Activated CD4-positive, alpha-beta T cell treated with anti-CD3 and anti-CD28 coated beads, Interleukin-2, Interleukin-6, amounts not matched to agents 100 ng/mL and 50 ng/mL, durations not matched to agents 16 hours and 8 hours (primary cell): ENCODE measurements around the gene PPDPF.

Experiments
- DNase-seq: peaks from one replicate; pipeline ENCODE4 v3.0.0-alpha.2; 2020

PPDPF gene

DNA sequence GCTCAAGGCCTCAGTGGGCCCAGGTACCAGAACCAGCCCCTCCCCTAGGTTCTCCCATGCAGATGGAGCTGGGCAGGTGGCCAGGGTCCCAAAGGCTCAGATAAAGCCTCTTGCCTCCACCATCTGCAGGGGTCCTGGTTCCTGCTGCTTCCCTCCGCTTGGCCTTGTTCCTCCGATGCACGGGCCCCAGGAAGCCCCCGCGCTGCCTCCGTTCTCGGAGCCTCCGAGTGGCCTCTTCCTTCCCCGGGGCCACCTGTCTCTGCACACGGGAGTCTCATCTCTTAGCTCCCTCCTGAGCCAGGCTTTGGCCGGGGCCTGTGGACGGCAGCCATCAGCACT lies 18.5 kb downstream of the PPDPF start:
- no peak for DNase-seq

- no peak for DNase-seq
Measured at GRCh38 chr20:63539441-63540370, 19.1 kb downstream of the PPDPF start.

- no peak for DNase-seq
Measured at GRCh38 chr20:63540417-63541186, 20.0 kb downstream of the PPDPF start.

GRCh38 chr20:63541371-63541770 lies 20.8 kb downstream of the PPDPF start:
- DNase-seq: no peak

DNA sequence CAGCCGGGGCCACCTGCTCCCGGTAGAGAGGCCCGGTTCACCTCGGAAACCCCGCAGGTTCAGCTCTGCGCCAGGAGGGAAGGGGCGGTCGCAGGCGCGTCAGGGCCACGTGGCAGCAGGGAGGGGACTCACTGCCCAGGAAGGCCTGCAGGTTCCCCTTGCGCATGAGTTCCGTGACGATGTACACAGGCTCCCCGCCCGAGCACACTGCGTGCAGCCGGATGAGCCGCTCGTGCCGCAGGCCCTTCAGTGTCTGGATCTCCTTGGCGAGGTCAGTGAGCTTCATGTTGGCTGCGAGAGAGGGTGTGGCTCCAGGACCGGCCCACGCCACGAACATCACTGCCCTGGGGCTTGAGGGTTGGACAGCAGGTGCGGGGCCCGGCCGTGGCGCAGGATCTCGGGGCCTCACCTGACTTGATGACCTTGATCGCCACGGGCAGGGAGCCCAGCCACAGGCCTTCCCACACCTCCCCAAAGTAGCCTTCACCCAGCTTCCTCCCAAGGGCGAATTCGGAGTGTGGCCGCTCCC lies 21.5 kb downstream of the PPDPF start:
- DNase-seq: no peak

- DNase-seq: no peak
Measured at GRCh38 chr20:63542696-63543095, 22.1 kb downstream of the PPDPF start.

DNA sequence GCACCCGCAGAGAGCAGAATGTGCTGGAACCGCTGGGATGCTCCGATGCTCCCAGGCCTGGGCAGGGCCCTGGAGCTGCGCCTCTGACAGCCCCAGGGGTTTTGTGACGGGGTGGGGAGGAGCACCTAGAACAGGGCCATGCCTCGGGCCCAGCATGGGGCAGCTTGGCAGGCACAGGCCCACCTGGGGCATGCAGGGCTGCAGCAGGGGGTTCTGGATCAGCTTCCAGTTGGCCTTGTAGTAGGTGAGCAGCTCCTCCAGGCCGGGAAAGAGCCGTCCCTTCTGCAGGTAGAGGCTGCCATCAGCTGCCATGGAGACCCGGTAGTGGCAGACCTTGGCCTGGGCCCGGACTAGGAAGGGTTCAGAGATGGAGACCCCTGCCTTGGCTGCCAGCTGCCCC lies 22.6 kb downstream of the PPDPF start:
- DNase-seq: no peak

DNA sequence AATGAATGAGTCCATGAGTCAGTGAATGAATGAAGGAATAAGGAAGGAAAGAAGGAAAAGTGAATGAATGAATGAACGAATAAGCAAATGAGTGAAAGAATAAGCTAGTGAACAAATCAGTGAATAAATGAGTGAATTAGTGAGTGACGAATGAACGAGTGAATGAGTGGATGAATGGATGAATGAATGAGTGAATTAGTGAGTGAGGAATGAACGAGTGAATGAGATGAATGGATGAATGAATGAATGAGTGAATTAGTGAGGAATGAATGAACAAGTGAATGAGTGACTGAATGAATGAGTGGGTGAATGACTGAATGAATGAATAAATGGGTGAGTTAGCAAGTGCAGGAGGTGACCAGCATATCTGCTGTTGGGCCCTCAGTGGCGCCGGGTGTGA lies 23.2 kb downstream of the PPDPF start:
- no peak for DNase-seq

DNA sequence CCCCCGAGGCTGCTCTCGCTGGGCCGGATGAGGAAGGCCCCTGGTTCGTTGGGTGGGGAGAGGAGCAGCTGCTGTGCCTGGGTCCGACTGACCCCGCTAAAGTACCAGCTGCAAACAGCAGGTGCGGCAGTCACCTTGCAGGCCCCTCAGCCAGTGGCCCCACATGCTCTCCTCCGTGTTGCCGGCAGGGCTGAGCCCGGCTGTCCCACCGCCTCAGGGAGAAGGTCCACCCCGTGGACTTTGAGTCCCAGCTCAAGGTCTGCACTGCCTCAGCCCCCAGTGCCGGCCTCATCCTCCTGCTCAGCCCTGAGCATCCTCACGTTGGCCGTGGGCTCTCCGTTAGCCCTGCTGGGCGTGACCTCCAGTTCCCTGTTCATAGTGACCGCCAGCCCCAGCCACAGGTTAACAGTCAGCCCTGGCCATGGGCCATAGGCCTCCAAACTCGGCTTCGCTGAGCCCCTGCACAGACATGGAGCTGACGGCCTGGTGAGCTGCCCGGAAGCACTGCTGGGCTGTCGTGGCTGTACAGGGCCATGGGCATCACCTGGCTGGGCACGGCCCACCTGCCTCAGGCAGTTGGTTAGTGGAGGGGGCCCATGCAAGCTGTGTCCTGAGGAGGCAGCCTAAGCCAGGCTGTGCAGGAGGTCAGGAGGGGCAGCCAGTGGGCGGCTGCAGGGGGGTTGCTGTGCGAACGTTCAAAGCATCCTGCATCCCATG lies 23.8 kb downstream of the PPDPF start:
- DNase-seq: no peak

DNA sequence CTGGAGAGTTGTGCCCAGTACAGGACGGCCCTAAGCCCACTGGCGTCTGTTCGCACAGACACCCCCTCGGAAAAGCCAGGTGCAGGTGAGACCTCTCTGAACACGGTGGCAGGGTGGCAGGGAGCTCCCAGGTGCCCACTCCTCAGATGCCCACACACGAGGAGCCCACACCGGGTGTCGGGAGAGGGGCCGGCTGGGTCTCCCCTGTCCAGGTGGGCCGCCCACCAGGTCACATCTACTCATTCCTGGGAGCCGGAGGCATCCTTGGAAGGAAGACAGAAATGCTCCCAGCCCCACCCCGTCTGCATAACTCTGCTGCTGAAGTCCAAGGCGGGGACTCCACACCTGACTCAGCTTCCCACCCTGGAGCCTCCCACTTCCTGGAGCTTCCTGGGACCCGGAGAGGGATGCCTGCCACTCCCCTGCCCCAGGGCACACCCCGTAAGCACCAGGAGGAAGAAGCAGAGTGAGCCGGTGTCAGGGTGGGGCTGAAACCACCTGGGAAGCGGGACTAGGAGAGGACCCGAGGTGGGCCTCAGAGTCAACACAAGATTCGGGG lies 24.5 kb downstream of the PPDPF start:
- no peak for DNase-seq

DNA sequence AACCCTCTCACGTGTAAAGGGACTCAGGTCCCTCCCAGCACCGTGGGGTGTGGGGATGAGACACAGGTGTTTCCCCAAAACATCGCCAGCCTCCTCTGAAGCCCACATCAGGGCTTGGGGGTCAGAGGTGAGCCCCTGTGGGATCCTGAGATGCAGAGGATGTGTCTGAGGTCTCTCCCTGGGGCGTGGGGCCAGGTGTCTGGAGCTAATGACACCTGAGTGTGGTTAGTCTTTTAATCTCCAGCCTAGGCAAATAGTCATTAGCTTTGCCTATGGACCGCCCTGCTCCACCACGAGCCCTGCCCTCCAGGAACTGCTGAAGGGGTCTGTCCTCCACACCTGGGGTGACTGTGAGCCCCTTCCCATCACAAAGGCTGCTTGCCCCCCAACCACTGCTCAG lies 25.2 kb downstream of the PPDPF start:
- DNase-seq: no peak

GRCh38 chr20:63546256-63546955 lies 25.8 kb downstream of the PPDPF start:
- no peak for DNase-seq

- DNase-seq: no peak
Measured at GRCh38 chr20:63546956-63547724, 26.6 kb downstream of the PPDPF start.

DNA sequence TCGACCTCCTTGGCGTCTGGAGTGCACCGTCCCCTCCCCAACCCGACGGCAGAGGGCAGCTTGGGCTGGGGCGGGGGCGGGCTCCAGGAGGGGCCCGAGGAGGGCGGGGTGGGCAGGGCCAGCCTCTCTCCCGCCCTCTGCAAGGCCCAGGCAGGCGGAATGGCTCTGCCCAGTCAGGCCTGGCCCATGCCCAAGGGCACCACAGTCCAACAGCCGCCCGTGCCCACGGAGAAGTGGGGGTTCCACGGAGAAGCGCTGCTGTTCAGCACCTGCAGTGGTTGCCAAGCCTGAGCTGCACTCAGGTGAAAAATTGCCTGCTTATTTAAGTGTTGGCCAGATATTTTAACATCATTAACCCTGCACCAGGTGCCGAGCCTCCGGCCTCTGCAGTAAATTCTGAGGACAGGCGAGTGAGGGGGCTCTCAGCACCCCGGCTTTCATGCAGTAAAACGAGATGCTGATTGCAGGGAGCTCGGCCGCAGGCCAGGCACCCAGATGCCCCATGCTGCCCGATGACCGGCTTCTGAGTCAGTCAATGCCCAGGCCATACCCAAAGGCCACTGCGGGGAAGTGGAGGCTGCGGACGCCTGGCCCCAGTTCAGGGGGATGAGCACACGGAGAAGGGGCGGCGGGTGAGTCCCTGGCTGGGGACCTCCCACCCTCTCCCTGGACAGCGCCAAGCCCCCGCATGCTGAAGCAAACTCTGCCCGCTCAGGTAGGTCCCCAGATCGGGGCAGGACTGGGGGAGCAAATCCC lies 27.3 kb downstream of the PPDPF start, which contains the start of gene SRMS:
TSS of gene SRMS (minus strand) at position 25 of the 756 bp plus-strand sequence. CDS start 286 bp downstream, outside the sequence.
- DNase-seq: no peak

DNA sequence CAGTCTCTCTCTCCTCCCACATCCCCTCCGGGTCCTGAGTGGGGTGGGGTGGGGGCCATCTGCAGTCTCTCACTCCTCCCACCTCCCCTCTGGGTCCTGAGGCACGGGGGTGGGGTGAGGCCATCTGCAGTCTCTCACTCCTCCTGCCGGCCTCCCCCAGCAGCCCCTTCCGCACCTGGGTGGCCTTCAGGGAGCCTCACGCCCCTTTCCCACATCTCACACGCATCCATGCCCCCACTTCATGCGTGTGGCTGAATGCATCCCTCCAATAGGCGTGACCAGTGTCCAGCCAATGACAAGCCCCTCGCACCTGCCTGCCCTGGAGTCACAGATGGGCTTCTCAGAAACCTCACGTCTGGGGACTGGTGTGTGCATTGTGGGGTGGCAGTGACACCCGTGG lies 28.0 kb downstream of the PPDPF start:
- no peak for DNase-seq

GRCh38 chr20:63549019-63549418 lies 28.5 kb downstream of the PPDPF start:
- DNase-seq: no peak

DNA sequence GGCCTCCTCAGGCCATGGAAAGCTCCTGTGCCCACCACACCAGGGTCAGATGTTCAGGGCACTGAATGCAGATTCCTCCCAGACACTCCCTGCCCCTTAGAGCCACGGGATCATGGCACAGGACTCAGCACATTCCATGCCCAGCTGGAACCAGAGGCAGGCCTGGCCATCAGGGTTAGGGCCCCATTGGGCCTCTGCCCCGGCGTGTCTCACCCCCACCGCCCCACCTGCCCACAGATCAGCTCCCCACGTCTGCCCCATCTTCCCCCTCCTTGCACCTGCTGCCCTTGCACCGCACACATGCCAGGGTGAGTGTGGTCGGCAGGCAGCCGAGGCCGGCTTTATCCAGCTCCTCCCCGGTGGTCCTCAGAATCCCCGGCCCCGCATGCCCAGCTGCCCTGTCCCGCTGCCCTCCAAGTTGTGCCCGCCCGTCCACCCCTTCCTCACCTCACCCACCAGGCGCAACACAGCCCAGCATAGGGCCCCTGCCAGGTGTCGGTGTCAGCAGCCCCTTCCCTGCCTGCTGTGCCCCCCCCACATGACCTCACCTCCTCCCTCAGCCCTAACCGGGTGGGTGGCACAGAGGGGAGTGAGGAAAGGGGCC lies 29.2 kb downstream of the PPDPF start:
- no peak for DNase-seq

DNA sequence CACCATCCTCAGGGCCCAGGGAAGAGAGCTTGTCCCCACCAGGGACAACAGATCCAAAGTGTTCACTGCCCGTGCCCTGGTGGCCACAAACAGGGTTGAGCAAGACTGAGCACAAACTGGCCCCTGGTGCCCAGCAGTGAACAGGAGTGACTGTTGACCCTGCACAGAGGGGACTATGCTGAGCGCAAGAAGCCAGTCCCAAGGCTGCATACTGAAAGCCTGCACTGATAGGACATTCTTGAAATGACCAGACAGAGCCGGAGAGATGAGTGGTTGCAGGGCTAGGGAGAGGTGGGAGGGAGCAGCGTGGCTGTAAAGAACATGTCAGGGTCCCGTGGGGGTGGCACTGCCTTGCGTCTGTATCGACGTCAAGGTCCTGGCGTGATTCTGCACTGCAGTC lies 30.5 kb downstream of the PPDPF start:
- no peak for DNase-seq

GRCh38 chr20:63552481-63553249 lies 32.1 kb downstream of the PPDPF start:
- DNase-seq: peak; percentile 28
